HK-2 (cell line): ENCODE measurements around the gene PPIE.

Experiments
- DNase-seq: peaks from one replicate; pipeline ENCODE4 v3.0.0-alpha.2; 2018; ENCODE audit not compliant: unreplicated experiment

PPIE gene

DNA sequence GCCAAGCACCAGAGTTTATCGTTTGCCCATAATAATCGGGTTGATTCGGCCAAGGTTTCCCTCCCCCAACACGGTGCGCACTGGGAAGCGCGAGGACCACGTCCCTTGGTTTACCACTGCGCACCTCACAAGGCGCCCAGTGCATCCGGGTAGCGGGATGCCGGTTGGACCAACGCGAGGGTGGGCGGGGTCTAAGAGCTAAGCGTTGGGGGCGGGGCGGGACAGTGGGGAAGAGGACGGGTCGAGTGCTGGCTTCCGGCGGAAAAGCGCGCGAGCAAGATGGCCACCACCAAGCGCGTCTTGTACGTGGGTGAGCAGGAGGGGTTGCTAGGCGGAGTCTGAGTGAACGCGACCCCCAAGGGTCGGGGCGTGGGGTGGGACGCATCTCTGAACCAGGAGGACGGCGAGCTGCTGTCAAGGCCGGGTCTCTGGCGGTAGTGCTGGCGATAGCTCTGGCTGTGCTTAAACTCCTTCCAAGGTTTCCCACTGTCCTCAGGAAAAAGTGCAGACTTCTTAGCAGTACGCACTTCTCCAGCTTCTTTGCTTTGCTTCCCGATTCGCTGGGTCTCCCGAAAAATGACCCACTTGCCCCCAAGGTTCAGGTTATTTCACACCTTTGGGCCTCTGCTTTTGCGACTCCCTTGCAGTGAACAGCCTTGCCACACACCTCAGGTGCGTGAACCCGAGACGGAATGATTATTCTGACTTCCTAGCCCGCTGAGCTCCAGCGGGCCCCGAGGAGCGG lies at the start of gene PPIE:
TSS of gene PPIE (plus strand) at position 261 of the 745 bp plus-strand sequence. CDS start at position 280, 19 bp downstream.
- DNase-seq: peak; percentile 89

DNA sequence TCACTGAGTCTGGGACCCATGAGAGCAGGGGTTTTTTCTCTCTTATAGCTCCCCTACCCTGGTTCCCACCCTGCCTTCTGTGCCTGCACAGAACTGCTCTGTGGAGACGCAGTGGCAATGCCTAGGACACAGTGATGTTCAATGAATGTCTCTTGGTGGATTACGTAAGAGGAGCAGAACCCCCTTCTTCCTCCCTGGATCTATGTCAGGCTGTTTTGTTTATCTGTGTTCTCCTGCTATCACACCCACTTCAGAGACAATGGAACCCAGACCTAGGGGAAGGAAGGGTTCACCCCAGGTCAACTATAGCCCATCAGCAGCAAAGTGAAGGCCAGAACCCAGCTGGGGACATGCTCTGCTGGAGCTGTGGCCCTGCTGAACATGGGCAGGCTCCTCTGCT lies 49.5 kb upstream of the PPIE start:
- no peak for DNase-seq

GRCh38 chr1:39689635-39690034 lies 49.0 kb upstream of the PPIE start:
- no peak for DNase-seq

- no peak for DNase-seq
These were observed 48.5 kb upstream of the PPIE start for GRCh38 chr1:39690225-39690624.

GRCh38 chr1:39690794-39691382 lies 47.8 kb upstream of the PPIE start:
- DNase-seq: no peak

- peak; percentile 85 for DNase-seq
These were observed 47.1 kb upstream of the PPIE start, which contains the start of gene HPCAL4 for GRCh38 chr1:39691383-39692151. Gene HPCAL4, minus strand, starts transcription at chr1:39691433. Its CDS starts 6,830 bp downstream, at chr1:39684603.

GRCh38 chr1:39692152-39693074 lies 46.3 kb upstream of the PPIE start:
- DNase-seq: no peak

DNA sequence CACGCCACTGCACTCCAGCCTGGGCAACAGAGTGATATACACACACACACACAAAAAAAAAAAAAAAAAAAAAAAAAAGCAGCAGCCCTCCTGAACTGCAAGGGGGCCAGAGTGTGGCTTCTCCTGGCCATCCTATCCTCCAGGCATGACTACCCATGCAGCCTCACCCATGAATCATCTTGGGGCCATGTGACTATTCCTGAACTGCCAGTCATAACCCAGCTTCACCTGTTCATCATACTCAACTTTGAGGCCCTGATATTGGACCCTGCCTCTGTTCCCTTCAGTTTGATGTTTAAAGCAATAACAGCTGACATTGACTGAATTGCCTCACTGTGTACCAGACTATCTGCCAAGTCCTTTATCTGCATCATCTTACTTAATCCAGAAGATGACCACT lies 44.7 kb upstream of the PPIE start:
- DNase-seq: peak; percentile 27

- DNase-seq: no peak
These were observed 43.7 kb upstream of the PPIE start for GRCh38 chr1:39695016-39695415.

DNA sequence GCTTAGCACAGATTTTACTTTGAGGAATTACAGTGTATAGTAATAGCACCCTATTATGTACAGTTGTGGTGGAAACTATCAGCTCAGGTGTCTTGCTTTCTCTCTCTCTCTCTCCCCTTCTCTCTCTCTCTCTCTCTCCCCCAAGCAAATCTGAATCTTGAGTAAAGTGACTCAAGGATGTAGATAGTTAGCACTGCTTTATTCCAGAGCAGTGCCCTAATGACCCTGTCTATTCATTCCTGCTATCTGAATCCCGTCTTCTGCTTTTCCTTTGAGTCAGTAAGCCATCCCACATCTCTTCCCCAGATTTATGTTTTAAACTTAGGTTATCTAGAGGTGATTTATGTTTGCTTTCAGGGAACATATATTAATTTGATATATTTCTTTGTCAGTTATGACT lies 42.2 kb upstream of the PPIE start:
- DNase-seq: no peak

GRCh38 chr1:39698568-39698967 lies 40.1 kb upstream of the PPIE start:
- DNase-seq: no peak

GRCh38 chr1:39699419-39699818 lies 39.3 kb upstream of the PPIE start:
- no peak for DNase-seq

- DNase-seq: no peak
These were observed 38.3 kb upstream of the PPIE start for GRCh38 chr1:39700348-39700747.

DNA sequence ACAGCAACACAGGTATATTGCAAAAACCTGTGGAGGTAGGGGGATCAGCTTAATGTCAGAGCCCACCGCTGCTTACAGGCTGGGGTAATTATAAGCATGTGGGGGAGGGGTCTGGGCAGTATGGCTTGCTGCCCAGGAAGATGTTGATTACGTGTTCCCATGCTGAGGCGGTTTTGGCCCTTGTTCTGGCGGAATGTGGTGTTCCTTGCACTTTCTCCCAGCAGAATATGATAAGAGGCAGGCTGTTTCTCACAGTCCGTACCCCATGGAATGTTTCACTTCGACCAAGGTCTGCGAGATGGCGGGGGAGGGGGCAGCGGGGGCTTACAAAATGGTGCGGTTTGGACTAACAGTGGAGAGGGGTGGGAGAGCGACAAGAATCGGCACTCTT lies 37.6 kb upstream of the PPIE start:
- DNase-seq: no peak

DNA sequence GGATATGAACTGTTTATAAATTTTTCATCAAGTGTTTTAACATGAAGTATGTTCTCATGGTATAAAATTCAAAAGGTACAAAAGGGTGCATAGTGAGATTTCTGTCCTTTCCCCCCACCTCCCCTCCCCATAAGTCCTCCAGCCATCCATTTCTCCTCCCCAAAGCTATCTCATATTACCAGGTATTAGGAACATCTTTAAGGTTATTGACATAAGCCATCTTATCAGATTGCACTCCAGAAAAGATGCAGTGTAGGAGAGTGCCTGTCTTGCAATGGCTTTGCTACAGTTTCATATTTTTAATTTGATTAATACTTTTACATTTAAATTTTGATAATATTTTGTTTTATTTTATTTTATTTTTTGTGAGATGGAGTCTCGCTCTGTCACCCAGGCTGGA lies 33.9 kb upstream of the PPIE start:
- no peak for DNase-seq

- no peak for DNase-seq
These were observed 31.2 kb upstream of the PPIE start for GRCh38 chr1:39707506-39707905.

DNA sequence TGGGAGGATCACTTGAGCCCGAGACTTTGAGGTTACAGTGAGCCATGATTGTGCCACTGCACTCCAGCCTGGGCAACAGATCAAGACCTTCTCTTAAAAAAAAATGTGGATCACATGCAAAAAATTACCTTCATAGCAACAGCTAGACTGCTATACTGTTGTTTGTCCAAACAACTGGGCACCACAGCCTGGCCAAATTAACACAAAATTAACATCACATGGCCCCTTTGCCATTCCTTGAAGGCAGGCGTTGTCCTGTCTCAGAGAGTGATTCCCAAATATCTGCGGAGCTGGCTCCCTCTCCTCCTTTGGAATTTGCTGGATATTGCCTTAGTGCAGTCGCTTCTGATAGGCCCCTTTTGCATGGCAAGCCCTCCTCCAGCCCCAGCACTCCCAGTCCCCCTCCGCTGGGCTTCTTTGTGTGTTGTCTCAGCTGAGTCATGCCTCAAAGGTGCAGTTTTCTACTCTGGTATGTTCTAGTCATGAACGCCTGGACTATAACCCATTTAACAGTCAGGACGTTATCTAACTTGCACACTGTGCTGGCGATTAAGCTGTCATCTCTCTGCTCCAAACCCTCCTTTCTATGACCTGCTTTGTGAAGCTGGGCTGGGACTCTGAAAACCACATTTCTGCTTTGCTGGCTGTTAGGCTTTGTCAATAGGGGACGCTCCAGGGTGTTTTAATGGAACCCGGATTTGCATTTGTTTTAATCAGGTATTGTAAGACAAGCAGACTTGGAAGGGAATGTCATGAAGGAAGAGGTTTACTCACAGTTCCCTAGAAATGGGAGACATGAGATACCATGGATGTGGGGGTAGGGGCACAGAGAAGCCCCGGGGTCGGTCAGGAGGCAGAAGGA lies 27.3 kb upstream of the PPIE start:
- no peak for DNase-seq

DNA sequence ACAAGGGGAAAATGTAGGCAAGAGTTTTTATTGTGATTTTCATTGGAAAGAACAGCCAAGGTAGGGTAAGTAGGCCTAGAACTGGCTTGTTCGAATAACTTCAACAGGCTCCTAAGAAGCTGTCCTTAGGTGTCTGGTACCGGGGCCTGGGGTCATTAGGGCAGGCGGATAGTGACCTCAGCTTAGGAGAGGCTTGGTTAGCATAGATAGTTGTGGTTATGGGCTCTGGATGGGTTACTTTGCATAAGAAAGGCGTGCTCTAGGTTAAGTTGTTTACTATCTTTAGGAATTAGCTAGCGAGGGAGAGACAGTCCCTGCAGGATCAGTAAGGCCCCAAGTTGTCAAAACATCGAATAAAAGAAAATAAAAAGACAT lies 26.7 kb upstream of the PPIE start:
- DNase-seq: no peak

DNA sequence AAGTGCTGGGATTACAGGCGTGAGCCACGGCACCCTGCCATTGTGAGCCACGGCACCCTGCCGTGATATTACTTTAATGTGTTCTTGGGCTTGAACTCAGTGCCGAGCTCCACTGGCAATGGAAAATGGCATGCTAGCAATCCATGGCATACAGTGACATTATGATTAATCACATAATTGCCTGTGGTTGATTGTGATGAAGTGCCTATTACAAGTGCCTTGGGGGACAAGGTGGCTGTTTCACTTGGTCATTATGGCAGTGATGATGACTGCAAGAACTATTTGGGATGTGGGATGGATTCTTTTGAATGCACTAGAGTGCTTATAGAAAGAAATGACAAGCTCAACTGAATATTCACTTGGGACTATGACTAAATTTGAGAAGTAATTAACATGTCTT lies 25.1 kb upstream of the PPIE start:
- no peak for DNase-seq

- DNase-seq: no peak
These were observed 20.9 kb upstream of the PPIE start for GRCh38 chr1:39717809-39718208.
